K562 (cell line): ENCODE results near the gene HOXB3. TPM values are rescaled to one million over a fixed set of nuclear protein-coding genes. Genes with fewer than 3 reads are reported as not detected.

Experiments
- ATAC-seq: fragments of 200-7000 bp; cut with Tn5 transposase; 3 replicates; pipeline ENCODE4 v1.9.1; 2020; ENCODE audit warnings: moderate library complexity
- BruUV-seq: library from RNA; stranded (reverse); fragments of 400-500 nt; replicated peaks from 2 replicates; lab custom pipeline; 2021; lab: Mats Ljungman, UMichigan
- CTCF ChIA-PET: fragments of 300-600 bp; formaldehyde crosslinking; extraction: SDS; loops from one replicate; lab custom pipeline; 2021; ENCODE audit warnings: low intra/inter-chr PET ratio; lab: Yijun Ruan, JAX
- POLR2A ChIA-PET: fragments of 300-600, 350-650 bp; sonication (Branson Sonifier 250); formaldehyde crosslinking; extraction: SDS; loops from one replicate; lab custom pipeline; 2021; ENCODE audit warnings: antibody characterized with exemption, inconsistent platforms; lab: Yijun Ruan, JAX
- DNase-seq, 4 experiments: peaks; one replicate each; pipeline versions ENCODE4 v3.0.0 to v3.0.0-alpha.2; 2011 to 2018; ENCODE audit warnings: low spot score in 3 of 4, mixed read lengths in 3 of 4; ENCODE audit errors: extremely low read depth in 1 of 4
- FAIRE-seq: peaks from 2 replicates; lab custom pipeline; 2011; peaks lifted over from hg19 to GRCh38; lab: Jason Lieb, UNC
- H2AFZ ChIP-seq: 2 replicates; pipeline ENCODE4 v1.6.0; 2011; ENCODE audit warnings: low read depth, low read length, control low read depth, inconsistent platforms
- H3K27ac ChIP-seq: fragments of 200-600 bp; 3 replicates; pipeline ENCODE4 v1.8.0; 2011; ENCODE audit warnings: low read depth, mild to moderate bottlenecking, control low read depth, inconsistent platforms, low read length, moderate library complexity, mixed read lengths; ENCODE audit errors: extremely low read depth
- H3K27me3 ChIP-seq, 2 experiments: fragments of 300-600 bp in 1 of 2; 2 replicates in 1 of 2; 3 replicates in 1 of 2; pipeline versions ENCODE4 v1.6.0 to v1.8.0; 2011; ENCODE audit warnings: inconsistent platforms in 2 of 2, low read length in 2 of 2, mild to moderate bottlenecking in 1 of 2, mixed read lengths in 1 of 2, moderate library complexity in 1 of 2; ENCODE audit not compliant: control insufficient read depth in 2 of 2, insufficient read depth in 2 of 2
- H3K36me3 ChIP-seq: fragments of 300-600 bp; 3 replicates; pipeline ENCODE4 v1.8.0; 2011; ENCODE audit warnings: mild to moderate bottlenecking, low read length, inconsistent platforms; ENCODE audit not compliant: control insufficient read depth, insufficient read depth
- H3K4me1 ChIP-seq, 2 experiments: fragments of 200-600 bp in 1 of 2; replicated peaks in 1 of 2; 2 replicates in 1 of 2; 3 replicates in 1 of 2; pipeline versions ENCODE4 v1.5.1 to v1.8.0; 2011; ENCODE audit warnings: inconsistent platforms in 2 of 2, low read length in 2 of 2, mild to moderate bottlenecking in 1 of 2, mixed read lengths in 1 of 2, moderate library complexity in 1 of 2; ENCODE audit not compliant: control insufficient read depth in 2 of 2, insufficient read depth in 2 of 2
- H3K4me2 ChIP-seq: 2 replicates; pipeline ENCODE4 v1.6.1; 2011; ENCODE audit warnings: low read length, control low read depth, inconsistent platforms, mixed read lengths; ENCODE audit not compliant: insufficient read depth
- H3K4me3 ChIP-seq: fragments of 200-600 bp; sonication (generic), shearing (Covaris generic); 2 replicates; pipeline ENCODE4 v1.5.1; 2016; ENCODE audit warnings: control low read depth, inconsistent platforms
- H3K79me2 ChIP-seq: fragments of 200-600 bp; 3 replicates; pipeline ENCODE4 v1.8.0; 2011; ENCODE audit warnings: low read length, inconsistent platforms; ENCODE audit not compliant: control insufficient read depth, insufficient read depth
- H3K9ac ChIP-seq, 2 experiments: 2 replicates each; pipeline versions ENCODE4 v1.6.0 to v1.6.1; 2011; ENCODE audit warnings: low read depth in 2 of 2, low read length in 2 of 2, control low read depth in 1 of 2, inconsistent platforms in 1 of 2, mild to moderate bottlenecking in 1 of 2, mixed read lengths in 1 of 2; ENCODE audit not compliant: insufficient read depth in 1 of 2
- H3K9me1 ChIP-seq: one replicate; pipeline ENCODE4 v1.6.0; 2011; ENCODE audit warnings: inconsistent platforms, mild to moderate bottlenecking, low read length, moderate library complexity; ENCODE audit not compliant: control insufficient read depth, insufficient read depth
- H3K9me3 ChIP-seq: replicated peaks from 2 replicates; pipeline ENCODE4 v1.5.1; 2011; ENCODE audit warnings: low read depth, low read length, inconsistent platforms; ENCODE audit not compliant: control insufficient read depth, insufficient read depth
- H4K20me1 ChIP-seq: replicated peaks from 2 replicates; pipeline ENCODE4 v1.6.1; 2011; ENCODE audit warnings: low read length, inconsistent platforms, mixed read lengths; ENCODE audit not compliant: control insufficient read depth, insufficient read depth
- ETV1 ChIP-seq: fragments of 450-650 bp; conservative IDR thresholded peaks from 2 replicates; pipeline ENCODE4 v1.6.1; 2016; ENCODE audit warnings: missing genetic modification characterization, control low read depth, low read depth, missing compliant biosample characterization
- FOXK2 ChIP-seq, 2 experiments: fragments of 450-650 bp; IDR thresholded peaks in 1 of 2; conservative IDR thresholded peaks in 1 of 2; 2 replicates each; pipeline ENCODE4 v1.6.1; 2016; ENCODE audit warnings: low read depth in 2 of 2, mild to moderate bottlenecking in 1 of 2
- OTX1 ChIP-seq: fragments of 450-650 bp; formaldehyde crosslinking; IDR thresholded peaks from 2 replicates; pipeline ENCODE4 v1.4.0; 2022; ENCODE audit warnings: mild to moderate bottlenecking
- POLR2A ChIP-seq: fragments of 450-650 bp; conservative IDR thresholded peaks from 2 replicates; pipeline ENCODE4 v1.6.1; 2016
- RFX5 ChIP-seq: IDR thresholded peaks from 2 replicates; pipeline ENCODE4 v1.6.1; 2011; ENCODE audit warnings: low read depth, mild to moderate bottlenecking, improper control_type of control experiment, low read length
- SMARCA4 ChIP-seq: fragments of 450-650 bp; IDR thresholded peaks from 2 replicates; pipeline ENCODE4 v1.6.1; 2016
- TCF7 ChIP-seq: sonication (generic); IDR thresholded peaks from 2 replicates; pipeline ENCODE4 v1.6.1; 2016; ENCODE audit warnings: antibody characterized with exemption, borderline replicate concordance
- ZFX ChIP-seq: sonication (generic); formaldehyde crosslinking; IDR thresholded peaks from 2 replicates; pipeline ENCODE4 v1.8.0; 2022; ENCODE audit warnings: mild to moderate bottlenecking, missing genetic modification reagents, moderate library complexity
- ZNF253 ChIP-seq: fragments of 250-450 bp; sonication (Bioruptor Pico); conservative IDR thresholded peaks from 2 replicates; pipeline ENCODE4 v1.6.1; 2021; ENCODE audit warnings: mild to moderate bottlenecking
- WGBS: fragments of 100-300 bp; shearing (Covaris generic); methylation state at CpG from one replicate; pipeline ENCODE4 v1.1.6; 2016; ENCODE audit warnings: low coverage, mixed read lengths; ENCODE audit not compliant: insufficient coverage; ENCODE audit errors: missing lambda C conversion rate; 5-methylcytosine and 5-hydroxymethylcytosine counted together
- in situ Hi-C: fragments of 300-500 bp; cut with MboI; formaldehyde crosslinking; loops from 4 replicates; pipeline ENCODE4 v1.15.0; 2018; ENCODE audit warnings: inconsistent platforms, mixed read lengths
- intact Hi-C: fragments of 100-400 bp; cut with micrococcal nuclease; formaldehyde crosslinking; loops from 2 replicates; pipeline ENCODE4 v1.14.2; 2022
- polyA plus RNA-seq, 8 experiments: library from polyadenylated mRNA; depleted of rRNA in 4 of 8; stranded (reverse) in 5 of 8; unstranded in 3 of 8; fragments of >200 nt; fragmentation: Nextera tagmentation in 2 of 8; fragmentation: Illumina TruSeq in 1 of 8; extraction: Ambion mirVana in 2 of 8; extraction: Trizol in 1 of 8; gene quantifications; 2 replicates each; pipeline versions ENCODE4 v1.2.1 to v1.2.3, GENCODE V29; 2011 to 2014; ENCODE audit warnings: inconsistent platforms in 1 of 8, missing spikeins in 1 of 8
- total RNA-seq, 7 experiments: library from RNA; depleted of rRNA in 6 of 7; stranded (reverse); fragments of >200 nt in 6 of 7; fragmentation: Illumina TruSeq in 2 of 7; extraction: Trizol in 2 of 7; gene quantifications; 2 replicates each; pipeline versions ENCODE4 v1.2.1 to v1.2.3, GENCODE V29; 2011 to 2021; ENCODE audit warnings: low replicate concordance in 1 of 7
- TF ChIP-seq, protein P1 (sequence below), 2 experiments: IDR thresholded peaks in 1 of 2; conservative IDR thresholded peaks in 1 of 2; 2 replicates each; pipeline ENCODE4 v1.6.1; 2016; ENCODE audit warnings: low read depth in 2 of 2, mild to moderate bottlenecking in 1 of 2, missing compliant biosample characterization in 1 of 2, missing genetic modification characterization in 1 of 2, moderate library complexity in 1 of 2
- TF ChIP-seq, protein P2 (sequence below): fragments of 450-650 bp; IDR thresholded peaks from 2 replicates; pipeline ENCODE4 v1.6.1; 2016
- TF ChIP-seq, protein P3 (sequence below): fragments of 450-650 bp; IDR thresholded peaks from 2 replicates; pipeline ENCODE4 v1.6.1; 2018; ENCODE audit not compliant: partially characterized antibody

Gene HOXB3
- total and polyA plus RNA-seq, 9 of the 15 experiments (the other 6 are each of a cell fraction or from before 2014, with no cell fraction given), result 2.4 to 41.3 (median 20.2) TPM

DNA sequence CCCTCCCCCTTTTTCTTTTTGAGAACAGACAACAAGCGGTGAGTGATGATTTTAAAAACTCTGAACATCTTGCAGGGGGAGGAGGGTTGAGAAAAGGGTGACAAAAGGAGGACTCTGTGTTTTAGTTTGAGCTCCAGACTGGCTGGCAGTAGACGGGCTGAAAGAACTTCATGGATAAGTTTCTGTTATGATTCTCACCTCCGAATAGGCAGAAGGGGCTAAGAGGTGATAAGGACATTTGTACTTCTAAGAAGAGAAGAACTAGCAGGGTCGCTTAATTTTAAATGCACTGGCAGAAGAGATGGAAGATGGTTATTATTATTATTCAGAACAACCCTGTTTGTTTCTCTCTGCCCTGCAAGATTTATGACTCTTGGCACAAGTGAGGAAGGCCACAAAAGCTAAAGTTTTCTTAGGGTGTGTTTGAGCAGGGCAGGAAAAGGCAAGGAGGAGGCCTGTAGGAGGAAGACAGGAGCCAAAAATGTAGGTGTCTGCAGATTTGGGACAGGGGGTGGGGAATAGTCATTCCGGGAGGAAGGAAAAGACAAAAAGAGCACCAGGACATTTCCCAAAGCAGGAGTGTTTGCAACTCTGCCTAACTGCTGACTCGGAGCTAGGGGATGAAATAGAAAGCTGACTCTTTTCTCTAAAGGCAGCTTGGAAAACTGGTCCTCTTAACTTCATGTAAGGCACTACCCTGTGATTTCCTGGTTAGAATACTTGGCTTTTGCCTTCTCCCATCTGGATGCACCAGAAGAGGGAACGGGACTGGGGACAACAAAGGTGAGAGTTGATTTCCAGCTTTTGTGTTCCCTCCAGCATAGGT lies 33.3 kb downstream of the HOXB3 start (continued):
- TF ChIP-seq, protein P1, sequence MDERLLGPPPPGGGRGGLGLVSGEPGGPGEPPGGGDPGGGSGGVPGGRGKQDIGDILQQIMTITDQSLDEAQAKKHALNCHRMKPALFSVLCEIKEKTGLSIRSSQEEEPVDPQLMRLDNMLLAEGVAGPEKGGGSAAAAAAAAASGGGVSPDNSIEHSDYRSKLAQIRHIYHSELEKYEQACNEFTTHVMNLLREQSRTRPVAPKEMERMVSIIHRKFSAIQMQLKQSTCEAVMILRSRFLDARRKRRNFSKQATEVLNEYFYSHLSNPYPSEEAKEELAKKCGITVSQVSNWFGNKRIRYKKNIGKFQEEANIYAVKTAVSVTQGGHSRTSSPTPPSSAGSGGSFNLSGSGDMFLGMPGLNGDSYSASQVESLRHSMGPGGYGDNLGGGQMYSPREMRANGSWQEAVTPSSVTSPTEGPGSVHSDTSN (CRISPR knock-in tag; IDR thresholded peaks at IDR 0.05; ENCODE audit: low read depth), result no peak
- TF ChIP-seq, protein P1 (tag; conservative IDR thresholded peaks at IDR 0.05; ENCODE audit: low read depth), result peak; percentile 88
- TF ChIP-seq, protein P2, sequence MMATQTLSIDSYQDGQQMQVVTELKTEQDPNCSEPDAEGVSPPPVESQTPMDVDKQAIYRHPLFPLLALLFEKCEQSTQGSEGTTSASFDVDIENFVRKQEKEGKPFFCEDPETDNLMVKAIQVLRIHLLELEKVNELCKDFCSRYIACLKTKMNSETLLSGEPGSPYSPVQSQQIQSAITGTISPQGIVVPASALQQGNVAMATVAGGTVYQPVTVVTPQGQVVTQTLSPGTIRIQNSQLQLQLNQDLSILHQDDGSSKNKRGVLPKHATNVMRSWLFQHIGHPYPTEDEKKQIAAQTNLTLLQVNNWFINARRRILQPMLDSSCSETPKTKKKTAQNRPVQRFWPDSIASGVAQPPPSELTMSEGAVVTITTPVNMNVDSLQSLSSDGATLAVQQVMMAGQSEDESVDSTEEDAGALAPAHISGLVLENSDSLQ, result peak; percentile 68
- no peak for TF ChIP-seq ETV1 (tag)
- no peak for TF ChIP-seq RFX5

DNA sequence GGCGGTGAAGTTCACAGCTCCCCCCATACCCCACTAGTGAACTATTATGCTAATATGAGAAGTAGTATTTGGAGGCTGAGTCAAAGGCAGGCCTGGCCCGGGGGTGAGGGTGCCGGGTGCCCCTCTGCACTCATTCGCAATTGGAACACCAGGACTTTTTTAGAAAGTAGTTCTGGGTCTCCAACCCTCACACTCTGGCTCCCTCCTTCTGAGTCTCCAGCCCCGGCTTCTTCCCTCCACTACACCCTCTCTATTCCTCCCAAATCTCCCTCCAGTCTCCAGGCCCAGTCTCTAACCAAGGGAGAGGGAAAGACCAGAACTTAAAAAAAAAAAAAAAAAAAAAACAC lies 33.8 kb downstream of the HOXB3 start:
- H3K27me3 ChIP-seq, result no peaks in the 10 kb centered on the region

More for the DNA sequence above, 33.8 kb downstream of the HOXB3 start:
- POLR2A ChIA-PET, result interaction anchor here (0.7 to 3.4 kb wide), 4 partner anchors 10 to 1266 kb away, joined by 3 to 21 read pairs (median 9); no protein-coding TSS in a partner anchor
- H3K9me3 ChIP-seq, result no peaks in the 10 kb centered on the region
- H3K4me1 ChIP-seq, result peaks cover 47 to 54% of the 10 kb centered on the region in 2 experiments
- H3K79me2 ChIP-seq, result peaks cover 51% of the 10 kb centered on the region
- peaks cover 70% of the 10 kb centered on the region; the same call in 2 of the 3 replicates for H3K36me3 ChIP-seq
- intact Hi-C loops (no loop called here), in situ Hi-C loops (no loop called here)
- H3K4me2 ChIP-seq, result 0 out of 2 replicates have a peak overlapping the region, but pooled peaks have one; percentile 79
- BruUV-seq, result no TSS peak
- H3K9me1 ChIP-seq, result no peaks in the 10 kb centered on the region
- CTCF ChIA-PET, result no interaction called here
- FAIRE-seq (no peak), ATAC-seq (peak; percentile 18), DNase-seq (no peak)
- TF ChIP-seq ZFX (peak; percentile 31), ZNF253 (CRISPR knock-in tag) (no peak), FOXK2 (conservative IDR thresholded peaks at IDR 0.05 in 1 of 2, IDR thresholded peaks at IDR 0.05 in 1 of 2; ENCODE audit: low read depth in 2 of 2) (peak in 1 of 2 experiments; percentile 20; a peak in 1 of 4 replicates), TCF7 (no peak), OTX1 (0 out of 2 replicates have a peak, but pooled peaks have one; percentile 9), SMARCA4 (peak; percentile 4; the same call in 1 of the 2 replicates), POLR2A (0 out of 2 replicates have a peak, but pooled peaks have one; percentile 4)
- TF ChIP-seq, protein P3, sequence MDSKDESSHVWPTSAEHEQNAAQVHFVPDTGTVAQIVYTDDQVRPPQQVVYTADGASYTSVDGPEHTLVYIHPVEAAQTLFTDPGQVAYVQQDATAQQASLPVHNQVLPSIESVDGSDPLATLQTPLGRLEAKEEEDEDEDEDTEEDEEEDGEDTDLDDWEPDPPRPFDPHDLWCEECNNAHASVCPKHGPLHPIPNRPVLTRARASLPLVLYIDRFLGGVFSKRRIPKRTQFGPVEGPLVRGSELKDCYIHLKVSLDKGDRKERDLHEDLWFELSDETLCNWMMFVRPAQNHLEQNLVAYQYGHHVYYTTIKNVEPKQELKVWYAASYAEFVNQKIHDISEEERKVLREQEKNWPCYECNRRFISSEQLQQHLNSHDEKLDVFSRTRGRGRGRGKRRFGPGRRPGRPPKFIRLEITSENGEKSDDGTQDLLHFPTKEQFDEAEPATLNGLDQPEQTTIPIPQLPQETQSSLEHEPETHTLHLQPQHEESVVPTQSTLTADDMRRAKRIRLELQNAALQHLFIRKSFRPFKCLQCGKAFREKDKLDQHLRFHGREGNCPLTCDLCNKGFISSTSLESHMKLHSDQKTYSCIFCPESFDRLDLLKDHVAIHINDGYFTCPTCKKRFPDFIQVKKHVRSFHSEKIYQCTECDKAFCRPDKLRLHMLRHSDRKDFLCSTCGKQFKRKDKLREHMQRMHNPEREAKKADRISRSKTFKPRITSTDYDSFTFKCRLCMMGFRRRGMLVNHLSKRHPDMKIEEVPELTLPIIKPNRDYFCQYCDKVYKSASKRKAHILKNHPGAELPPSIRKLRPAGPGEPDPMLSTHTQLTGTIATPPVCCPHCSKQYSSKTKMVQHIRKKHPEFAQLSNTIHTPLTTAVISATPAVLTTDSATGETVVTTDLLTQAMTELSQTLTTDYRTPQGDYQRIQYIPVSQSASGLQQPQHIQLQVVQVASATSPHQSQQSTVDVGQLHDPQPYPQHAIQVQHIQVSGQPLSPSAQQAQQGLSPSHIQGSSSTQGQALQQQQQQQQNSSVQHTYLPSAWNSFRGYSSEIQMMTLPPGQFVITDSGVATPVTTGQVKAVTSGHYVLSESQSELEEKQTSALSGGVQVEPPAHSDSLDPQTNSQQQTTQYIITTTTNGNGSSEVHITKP, result peak; percentile 30
- peak overlapping the region; percentile 18 to 57; a peak in 3 of 4 replicates for H3K9ac ChIP-seq
- no peak overlapping the region for H2AFZ ChIP-seq
- no peak overlapping the region; the same call in 1 of the 2 replicates for H3K4me3 ChIP-seq
- H4K20me1 ChIP-seq, result no peaks in the 10 kb centered on the region
- H3K27ac ChIP-seq, result peak overlapping the region; percentile 93
- whole genome bisulfite sequencing, result 15% methylated on average over 5 of the region's 5 CpGs
